CD4-positive, CD25-positive, alpha-beta regulatory T cell (primary cell): ENCODE data around the gene MEF2D. TPM values are rescaled to one million over a fixed set of nuclear protein-coding genes. Genes with fewer than 3 reads are reported as not detected.

Experiments used
- ATAC-seq, 2 donors: fragments of 150-1000 bp; cut with Tn5 transposase; one replicate each; pipeline ENCODE4 v1.10.0; 2021; ENCODE audit warnings: low read depth in 2 of 2, moderate number of reproducible peaks in 2 of 2, moderate library complexity in 1 of 2
- DNase-seq, 3 donors: peaks; one replicate each; pipeline versions ENCODE4 v3.0.0 to v3.0.0-alpha.2; 2012 to 2022; ENCODE audit warnings: mixed read lengths in 1 of 3
- H3K27ac ChIP-seq: one replicate; pipeline ENCODE4 v1.7.0; 2013; ENCODE audit warnings: mild to moderate bottlenecking, low read length; ENCODE audit not compliant: insufficient read depth, poor library complexity, severe bottlenecking
- H3K27me3 ChIP-seq: one replicate; pipeline ENCODE4 v1.7.0; 2013; ENCODE audit warnings: low read length; ENCODE audit not compliant: control insufficient read depth, insufficient read depth
- H3K36me3 ChIP-seq: one replicate; pipeline ENCODE4 v1.7.0; 2013; ENCODE audit warnings: mild to moderate bottlenecking, low read length, moderate library complexity; ENCODE audit not compliant: control insufficient read depth, insufficient read depth
- H3K4me1 ChIP-seq: 2 replicates; pipeline ENCODE4 v1.7.0; 2013; ENCODE audit warnings: mild to moderate bottlenecking, low read length; ENCODE audit not compliant: insufficient read depth, control insufficient read depth, poor library complexity, severe bottlenecking
- H3K4me3 ChIP-seq: one replicate; pipeline ENCODE4 v1.7.0; 2013; ENCODE audit warnings: low read depth, mild to moderate bottlenecking, low read length, moderate library complexity
- H3K9me3 ChIP-seq, 2 experiments: 1 replicate in 1 of 2; 2 replicates in 1 of 2; pipeline ENCODE4 v1.7.0; 2013; ENCODE audit warnings: low read length in 2 of 2, mild to moderate bottlenecking in 1 of 2, moderate library complexity in 1 of 2; ENCODE audit not compliant: control insufficient read depth in 2 of 2
- H3K27ac Mint-ChIP-seq, 3 donors: one replicate each; pipeline ENCODE4 v1.8.0; 2020 to 2022; ENCODE audit warnings: mild to moderate bottlenecking in 3 of 3, mixed read lengths in 3 of 3, moderate library complexity in 2 of 3
- H3K27me3 Mint-ChIP-seq: one replicate; pipeline ENCODE4 v1.8.0; 2022; ENCODE audit warnings: mild to moderate bottlenecking, mixed read lengths
- H3K36me3 Mint-ChIP-seq: one replicate; pipeline ENCODE4 v1.8.0; 2020; ENCODE audit warnings: mixed read lengths
- H3K4me1 Mint-ChIP-seq, 4 donors: one replicate each; pipeline ENCODE4 v1.8.0; 2020 to 2022; ENCODE audit warnings: mixed read lengths in 4 of 4, mild to moderate bottlenecking in 1 of 4
- H3K4me3 Mint-ChIP-seq, 4 donors: one replicate each; pipeline ENCODE4 v1.8.0; 2020 to 2022; ENCODE audit warnings: mild to moderate bottlenecking in 4 of 4, mixed read lengths in 4 of 4, moderate library complexity in 3 of 4
- H3K9me3 Mint-ChIP-seq, 7 donors: one replicate each; pipeline ENCODE4 v1.8.0; 2020 to 2022; ENCODE audit warnings: mixed read lengths in 7 of 7, mild to moderate bottlenecking in 3 of 7, moderate library complexity in 2 of 7
- polyA plus RNA-seq, 4 donors: library from polyadenylated mRNA; unstranded; fragments of 300-500 nt; fragmentation: Illumina TruSeq; gene quantifications; one replicate each; pipeline ENCODE4 v1.2.3, GENCODE V29; 2021
- total RNA-seq: library from RNA; stranded (reverse); gene quantifications from one replicate; pipeline ENCODE4 v1.2.3, GENCODE V29; 2022

Gene MEF2D
- total and polyA plus RNA-seq, 5 donors from 2014 or later: 4.6 to 186 (median 7.0) TPM

DNA sequence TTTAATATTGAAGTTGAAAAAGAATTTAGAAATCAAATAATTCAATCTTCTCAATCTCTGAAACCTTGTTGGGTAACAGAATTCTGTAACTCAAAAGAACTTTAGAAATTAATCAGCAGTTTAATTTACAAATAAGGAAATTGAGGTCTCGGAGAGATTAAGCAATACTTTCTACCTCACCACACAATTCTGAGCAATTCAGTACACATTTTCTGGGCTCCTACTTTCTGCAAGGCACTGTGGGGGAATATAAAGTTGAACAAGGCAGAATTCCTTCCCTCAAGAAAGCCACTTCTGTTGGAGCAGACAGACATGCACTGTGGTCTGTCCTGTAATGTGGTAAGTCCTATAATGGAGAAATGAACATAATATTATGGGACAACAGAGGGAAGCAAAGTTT, 47.7 kb downstream of the MEF2D start:
- no peaks in the 10 kb centered on the region for H3K36me3 ChIP-seq
- Mint-ChIP-seq H3K9me3 (no peaks in the 10 kb centered on the region), H3K4me1 (peaks cover 0 to 18% (median 9%) of the 10 kb centered on the region in 4 donors), H3K27me3 (peaks cover 16% of the 10 kb centered on the region), H3K27ac (no peak overlapping the region), H3K36me3 (no peaks in the 10 kb centered on the region), H3K4me3 (no peak overlapping the region)
- peaks cover 14% of the 10 kb centered on the region for H3K4me1 ChIP-seq
- no peak overlapping the region for H3K4me3 ChIP-seq
- peaks cover 3% of the 10 kb centered on the region for H3K27me3 ChIP-seq
- H3K9me3 ChIP-seq: no peaks in the 10 kb centered on the region
- no peak overlapping the region for H3K27ac ChIP-seq
- DNase-seq (no peak), ATAC-seq (no peak)

DNA sequence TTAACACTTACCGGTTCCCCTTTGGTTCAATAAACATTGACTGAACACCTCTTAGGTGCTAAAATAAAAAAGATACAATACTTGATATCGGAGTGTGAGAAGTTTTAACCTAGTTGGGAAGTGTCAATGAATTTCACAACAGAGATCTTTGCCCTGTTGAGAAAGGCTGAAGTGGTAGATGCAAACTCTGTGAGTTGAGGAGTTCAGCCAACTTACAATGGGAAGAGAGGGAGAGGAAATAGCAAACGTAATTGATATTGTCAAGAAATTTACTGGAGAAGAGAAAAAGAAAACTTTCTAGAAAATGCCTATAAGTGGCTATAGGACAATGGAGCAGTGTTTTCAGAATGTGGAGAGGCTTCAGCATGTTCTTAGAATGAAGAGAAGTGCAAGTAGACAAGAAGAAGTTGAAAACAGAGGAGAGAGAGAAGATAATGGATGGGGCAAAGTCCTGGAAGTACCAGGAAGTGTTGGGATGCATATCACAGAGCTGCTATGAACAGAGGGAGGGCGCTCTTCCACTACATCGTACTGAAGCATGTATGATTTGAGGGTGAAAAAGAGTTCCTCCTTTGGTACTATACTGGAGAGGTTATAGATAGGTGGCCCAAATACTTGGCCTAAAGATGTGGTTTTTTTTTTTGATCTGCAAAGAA, 48.9 kb downstream of the MEF2D start:
- H3K9me3 Mint-ChIP-seq: no peaks in the 10 kb centered on the region
- ATAC-seq (no peak), DNase-seq (no peak)
- peaks cover 6% of the 10 kb centered on the region for H3K4me1 ChIP-seq
- peaks cover 0 to 6% (median 4%) of the 10 kb centered on the region in 4 donors for H3K4me1 Mint-ChIP-seq
- no peak overlapping the region for H3K4me3 ChIP-seq
- H3K4me3 Mint-ChIP-seq: peak overlapping the region in 1 of 4 donors; percentile 20
- no peaks in the 10 kb centered on the region for H3K9me3 ChIP-seq
- H3K27ac Mint-ChIP-seq: peak overlapping the region in 1 of 3 donors; percentile 54
- no peak overlapping the region for H3K27ac ChIP-seq
- H3K27me3 ChIP-seq: peaks cover 3% of the 10 kb centered on the region
- no peaks in the 10 kb centered on the region for H3K36me3 ChIP-seq
- H3K36me3 Mint-ChIP-seq: no peaks in the 10 kb centered on the region
- peaks cover 22% of the 10 kb centered on the region for H3K27me3 Mint-ChIP-seq

DNA sequence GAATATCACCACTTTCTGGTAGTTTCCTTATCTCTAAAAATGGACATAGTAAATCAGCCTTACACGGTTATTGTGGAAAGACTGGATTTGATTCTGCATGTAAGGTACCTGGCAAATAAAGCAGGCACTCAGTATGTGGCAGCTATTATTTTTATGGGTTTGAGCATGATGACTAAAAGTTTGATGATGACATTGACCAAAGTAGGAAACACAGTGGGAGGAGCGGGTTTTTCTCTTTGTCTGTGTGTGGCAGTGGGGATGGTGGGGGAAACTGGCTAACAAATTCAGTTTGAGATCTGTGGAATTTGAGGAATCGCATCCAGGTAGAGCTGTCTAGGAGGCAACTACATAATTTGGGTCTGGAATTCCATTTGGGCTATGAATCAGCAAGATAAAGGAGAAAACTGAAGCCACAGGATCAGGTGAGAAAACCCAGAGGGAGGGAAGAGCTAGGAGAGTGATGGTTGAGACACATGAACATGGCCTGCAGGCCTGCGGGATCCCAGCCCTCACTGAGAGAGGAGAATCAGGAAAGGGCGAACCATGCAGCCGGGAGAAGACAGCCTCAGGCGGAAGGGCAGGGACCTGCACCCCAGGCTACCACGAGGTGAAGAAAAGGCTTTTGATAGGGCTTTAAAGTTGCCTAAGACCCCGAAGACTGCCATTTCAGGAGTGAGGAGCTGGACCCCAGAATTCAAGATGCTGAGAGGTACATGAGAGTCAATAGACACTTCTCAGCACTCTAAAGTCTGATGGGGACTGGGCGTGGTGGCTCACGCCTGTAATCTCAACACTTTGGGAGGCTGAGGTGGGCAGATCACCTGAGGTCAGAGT, 52.2 kb downstream of the MEF2D start:
- Histone ChIP-seq H3K27ac (no peak overlapping the region), H3K9me3 (no peaks in the 10 kb centered on the region), H3K36me3 (no peaks in the 10 kb centered on the region), H3K4me3 (no peak overlapping the region), H3K27me3 (peaks cover 19% of the 10 kb centered on the region), H3K4me1 (peaks cover 5% of the 10 kb centered on the region)
- peaks cover 47% of the 10 kb centered on the region for H3K27me3 Mint-ChIP-seq
- no peak for DNase-seq
- peak overlapping the region in 1 of 3 donors; percentile 53 for H3K27ac Mint-ChIP-seq
- no peak for ATAC-seq
- H3K9me3 Mint-ChIP-seq: no peaks in the 10 kb centered on the region
- H3K36me3 Mint-ChIP-seq: no peaks in the 10 kb centered on the region
- no peak overlapping the region for H3K4me3 Mint-ChIP-seq
- peaks cover 3 to 11% (median 6%) of the 10 kb centered on the region in 4 donors for H3K4me1 Mint-ChIP-seq

DNA sequence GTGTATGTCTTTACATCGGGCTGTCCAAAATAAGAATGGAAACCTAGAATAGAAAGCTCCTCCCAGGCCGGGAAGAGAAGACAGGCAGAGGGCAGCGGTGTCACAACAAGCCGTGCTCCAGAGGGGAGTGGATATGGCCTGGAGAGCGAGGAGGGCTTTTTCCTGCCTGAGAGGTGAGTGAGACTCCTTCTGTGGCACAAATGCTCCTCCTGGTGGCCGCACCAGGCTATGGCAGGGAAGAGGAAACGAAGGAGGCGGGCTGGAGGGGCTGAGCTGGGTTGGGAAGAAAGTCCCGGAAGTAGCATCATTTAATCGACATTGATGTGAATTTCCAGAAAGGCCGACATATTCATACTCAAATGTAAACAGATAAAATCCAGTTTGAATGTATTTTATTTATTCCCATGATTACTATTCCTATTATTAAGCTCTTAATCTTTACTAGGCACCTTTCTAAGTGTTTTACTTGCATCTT, 54.7 kb downstream of the MEF2D start:
- peaks cover 5% of the 10 kb centered on the region for H3K4me1 ChIP-seq
- peaks cover 60% of the 10 kb centered on the region for H3K27me3 Mint-ChIP-seq
- H3K27ac Mint-ChIP-seq: no peak overlapping the region
- DNase-seq: peak; percentile 68 to 73 (median 73)
- no peaks in the 10 kb centered on the region for H3K36me3 Mint-ChIP-seq
- H3K27me3 ChIP-seq: peaks cover 37% of the 10 kb centered on the region
- H3K9me3 ChIP-seq: no peaks in the 10 kb centered on the region
- peak in 1 of 2 donors; percentile 61 for ATAC-seq
- no peaks in the 10 kb centered on the region for H3K36me3 ChIP-seq
- H3K4me1 Mint-ChIP-seq: peaks cover 0 to 11% (median 5%) of the 10 kb centered on the region in 4 donors
- H3K4me3 Mint-ChIP-seq: peak overlapping the region in 1 of 4 donors; percentile 48
- H3K4me3 ChIP-seq: no peak overlapping the region
- no peaks in the 10 kb centered on the region for H3K9me3 Mint-ChIP-seq
- no peak overlapping the region for H3K27ac ChIP-seq

DNA sequence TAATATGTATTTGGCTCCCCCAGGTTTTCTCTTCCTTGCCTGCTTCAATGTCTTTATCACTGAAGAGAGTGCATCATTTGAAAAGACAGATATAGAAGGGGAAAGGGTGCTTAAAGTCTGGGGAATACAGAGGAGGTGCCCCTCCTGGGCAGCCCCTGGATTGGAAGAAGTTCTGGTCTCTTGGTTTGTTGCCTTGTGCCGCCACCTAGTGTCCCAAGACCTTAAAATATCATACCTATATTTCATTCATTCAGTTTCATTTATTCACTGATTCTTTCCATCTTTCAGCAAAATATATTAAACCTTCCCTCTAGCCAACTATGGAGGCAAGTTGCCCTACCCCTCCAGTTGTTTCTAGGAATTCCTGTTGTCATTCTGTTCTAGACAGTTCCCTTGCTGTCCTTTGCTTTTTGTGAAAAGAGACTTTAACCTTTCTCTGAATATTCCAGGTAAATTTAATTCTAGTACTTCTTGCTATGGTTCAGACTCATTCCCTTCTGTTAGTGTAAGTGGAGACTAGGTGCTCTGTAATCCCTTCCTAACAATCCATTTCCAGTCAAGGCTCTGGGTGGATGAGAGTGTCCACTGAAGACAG, 56.1 kb downstream of the MEF2D start:
- ATAC-seq: no peak
- Histone ChIP-seq H3K9me3 (no peaks in the 10 kb centered on the region), H3K4me1 (peaks cover 5% of the 10 kb centered on the region), H3K4me3 (no peak overlapping the region), H3K27ac (no peak overlapping the region), H3K36me3 (no peaks in the 10 kb centered on the region), H3K27me3 (peaks cover 50% of the 10 kb centered on the region)
- Mint-ChIP-seq H3K4me1 (peaks cover 0 to 11% (median 5%) of the 10 kb centered on the region in 4 donors), H3K27ac (no peak overlapping the region), H3K9me3 (no peaks in the 10 kb centered on the region), H3K36me3 (no peaks in the 10 kb centered on the region), H3K27me3 (peaks cover 72% of the 10 kb centered on the region), H3K4me3 (no peak overlapping the region)
- peak in 1 of 3 donors; percentile 30 for DNase-seq

DNA sequence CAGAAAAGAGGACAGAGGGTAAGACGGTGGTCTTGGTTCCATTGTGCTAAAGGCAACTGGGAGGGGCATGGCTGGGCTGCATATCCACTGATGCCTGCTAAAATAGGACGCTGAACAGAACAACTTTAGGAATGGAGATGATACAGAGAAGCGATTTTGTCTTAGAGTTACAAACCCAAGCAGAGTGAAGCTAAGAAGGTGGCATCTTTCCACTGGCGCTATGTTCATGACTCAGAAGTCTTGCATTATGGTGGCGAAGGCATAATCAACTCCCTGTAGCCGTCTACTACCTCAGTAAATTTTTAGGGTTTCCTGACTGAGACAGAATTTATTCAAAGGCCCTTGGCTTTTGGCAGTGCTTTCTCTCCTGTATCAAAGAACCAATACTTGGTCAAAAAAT, 57.3 kb downstream of the MEF2D start:
- Mint-ChIP-seq H3K27ac (no peak overlapping the region), H3K9me3 (no peaks in the 10 kb centered on the region), H3K36me3 (no peaks in the 10 kb centered on the region), H3K4me3 (no peak overlapping the region), H3K27me3 (peaks cover 77% of the 10 kb centered on the region), H3K4me1 (peaks cover 3 to 16% (median 11%) of the 10 kb centered on the region in 4 donors)
- Histone ChIP-seq H3K27ac (no peak overlapping the region), H3K9me3 (no peaks in the 10 kb centered on the region), H3K4me1 (peaks cover 15% of the 10 kb centered on the region), H3K27me3 (peaks cover 61% of the 10 kb centered on the region), H3K4me3 (no peak overlapping the region), H3K36me3 (no peaks in the 10 kb centered on the region)
- no peak for DNase-seq
- ATAC-seq: no peak

DNA sequence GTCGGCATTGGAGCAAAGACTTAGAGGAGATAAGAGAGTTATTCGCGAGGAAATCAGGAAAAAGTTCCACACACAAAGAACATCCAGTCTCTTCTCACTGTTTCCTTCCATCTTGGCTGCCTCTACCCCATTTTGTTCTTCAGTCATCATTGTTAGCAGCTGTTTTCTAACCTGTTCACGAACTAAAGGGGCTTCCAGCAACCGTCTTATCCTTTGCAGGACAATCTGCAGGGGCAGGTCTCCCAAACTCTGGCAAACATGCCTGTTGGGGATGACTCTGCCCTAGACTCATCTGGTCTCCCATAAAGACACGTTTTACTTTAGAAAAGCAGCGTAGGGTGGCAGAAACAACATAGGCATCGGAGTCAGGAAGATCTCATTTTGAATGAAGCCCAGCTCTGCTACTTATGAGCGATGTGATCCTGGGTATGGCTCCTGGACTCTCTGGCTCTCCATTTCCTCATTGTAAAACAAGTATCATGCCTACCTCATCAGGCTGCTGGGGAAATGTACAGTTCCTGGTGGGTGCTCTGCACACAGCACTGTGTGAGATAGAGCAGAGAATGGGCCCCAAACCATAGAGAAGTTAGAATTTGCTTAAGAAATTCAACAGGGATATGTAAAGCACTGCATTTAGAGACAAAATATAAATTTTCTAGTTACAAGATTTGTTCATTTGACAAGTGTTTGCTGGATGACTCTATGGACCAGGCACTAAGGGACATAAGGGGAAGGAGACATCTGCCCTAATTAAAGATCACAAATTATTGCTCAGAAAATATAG, 59.7 kb downstream of the MEF2D start:
- peaks cover 85% of the 10 kb centered on the region for H3K27me3 Mint-ChIP-seq
- H3K27ac Mint-ChIP-seq: no peak overlapping the region
- no peaks in the 10 kb centered on the region for H3K36me3 Mint-ChIP-seq
- peaks cover 4 to 30% (median 11%) of the 10 kb centered on the region in 4 donors for H3K4me1 Mint-ChIP-seq
- H3K9me3 Mint-ChIP-seq: peaks cover 0 to 5% (median 0%) of the 10 kb centered on the region in 7 donors
- ATAC-seq (no peak), DNase-seq (no peak)
- peaks cover 69% of the 10 kb centered on the region for H3K27me3 ChIP-seq
- H3K4me3 ChIP-seq: no peak overlapping the region
- no peaks in the 10 kb centered on the region for H3K9me3 ChIP-seq
- no peaks in the 10 kb centered on the region for H3K36me3 ChIP-seq
- H3K4me3 Mint-ChIP-seq: no peak overlapping the region
- H3K27ac ChIP-seq: no peak overlapping the region
- H3K4me1 ChIP-seq: peaks cover 31% of the 10 kb centered on the region
